CD4-positive, alpha-beta T cell treated with Interleukin-6 at 100 ng/mL for 8 hours (primary cell): ENCODE data around the gene TEX2.
A peak's percentile ranks its signal among the peaks of the same experiment; 100 is the strongest.
"Not testable (repeated sequence)": the region's sequence is repeated elsewhere in the genome, so short reads cannot be mapped to it uniquely, and the experiment has no call there.

Experiments used
- DNase-seq: peaks from one replicate; pipeline ENCODE4 v3.0.0-alpha.2; 2020; ENCODE audit warnings: mixed read lengths, low spot score

Gene TEX2

GRCh38 chr17:64240261-64240740 is 22.8 kb downstream of the TEX2 start:
- DNase-seq, result no peak

- DNase-seq, result not testable (repeated sequence)
Observed at GRCh38 chr17:64238449-64238848, 24.6 kb downstream of the TEX2 start.

DNA sequence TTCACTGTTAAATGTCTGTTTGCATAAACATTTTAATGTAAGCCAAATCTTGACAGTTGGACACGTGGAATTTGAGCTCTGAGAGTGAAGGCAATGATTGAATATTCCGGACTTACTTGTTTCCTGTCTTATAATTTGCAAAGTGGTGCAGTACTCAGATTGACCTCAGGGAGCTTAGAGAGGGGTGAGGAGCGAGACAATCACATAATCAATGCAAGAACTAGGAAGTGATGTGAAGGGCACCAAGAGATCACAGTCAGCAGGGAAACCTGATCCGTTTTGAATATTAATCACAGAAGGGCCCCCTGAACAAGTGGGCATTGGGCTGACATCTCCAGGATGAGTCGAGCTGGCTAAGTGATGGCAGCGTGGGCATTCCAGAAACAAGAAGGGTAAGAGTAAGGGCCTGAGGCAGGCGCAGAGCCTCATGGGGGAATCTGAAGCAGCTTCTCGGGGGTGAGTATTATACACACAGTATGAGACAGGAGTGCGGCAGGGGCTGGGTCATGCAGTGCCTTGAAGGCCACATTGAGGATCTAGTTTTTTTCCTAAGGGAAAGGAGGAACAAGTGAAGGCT is 26.1 kb downstream of the TEX2 start:
- no peak for DNase-seq

DNA sequence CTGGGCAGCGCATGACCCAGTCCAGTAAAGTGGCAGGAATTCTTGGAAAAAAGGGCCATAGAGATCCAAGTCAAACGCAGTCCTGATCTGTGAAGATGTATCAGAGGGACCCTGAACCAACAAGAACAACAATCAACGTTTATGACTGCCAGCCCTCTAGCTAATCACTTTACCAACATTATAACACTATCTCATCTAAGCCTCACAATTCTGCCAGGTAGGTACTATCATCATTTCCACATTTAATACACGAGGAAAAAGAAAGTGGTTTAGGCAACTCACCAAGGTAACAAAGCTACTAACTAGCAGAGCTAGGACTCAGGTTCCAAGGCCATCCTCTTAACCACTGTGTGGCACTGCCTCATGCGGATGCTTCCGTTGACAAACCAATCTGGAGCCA is 28.1 kb downstream of the TEX2 start:
- DNase-seq, result no peak

DNA sequence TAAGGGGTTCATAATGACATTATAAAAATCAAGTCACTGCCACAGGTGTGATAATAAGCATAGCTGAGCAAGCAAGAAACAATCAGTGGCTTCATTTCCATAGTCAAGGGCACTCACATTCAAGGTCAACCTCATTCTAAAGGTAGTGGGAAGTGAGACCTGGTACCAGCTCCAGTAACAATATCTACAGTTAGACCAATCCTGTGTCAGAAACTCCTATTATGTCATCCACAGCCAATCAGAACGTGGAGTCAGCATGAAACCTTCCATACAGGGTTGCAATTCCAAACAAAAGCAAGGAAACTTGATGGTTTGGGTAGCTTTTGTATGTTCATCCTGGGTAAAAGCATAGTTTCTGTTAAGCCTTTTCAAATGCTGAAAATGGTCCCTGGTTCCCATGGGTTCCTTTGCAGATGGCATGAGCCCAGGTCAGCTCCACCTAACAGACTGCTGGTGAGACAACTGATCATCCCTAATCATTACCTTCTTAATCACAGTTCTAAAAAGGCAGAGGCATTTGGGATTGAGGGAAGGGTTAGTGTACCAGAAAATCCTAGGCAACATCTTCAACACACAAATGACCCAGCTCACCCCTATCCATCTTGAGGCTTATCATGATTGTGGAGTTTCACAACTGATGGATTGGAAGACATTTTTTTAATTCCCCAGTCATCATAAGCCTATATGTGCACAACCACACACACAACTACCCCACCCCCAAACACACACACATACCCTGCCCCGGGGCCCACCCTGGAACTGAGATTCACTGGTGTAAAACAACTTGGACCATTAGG is 30.4 kb downstream of the TEX2 start:
- DNase-seq, result no peak

DNA sequence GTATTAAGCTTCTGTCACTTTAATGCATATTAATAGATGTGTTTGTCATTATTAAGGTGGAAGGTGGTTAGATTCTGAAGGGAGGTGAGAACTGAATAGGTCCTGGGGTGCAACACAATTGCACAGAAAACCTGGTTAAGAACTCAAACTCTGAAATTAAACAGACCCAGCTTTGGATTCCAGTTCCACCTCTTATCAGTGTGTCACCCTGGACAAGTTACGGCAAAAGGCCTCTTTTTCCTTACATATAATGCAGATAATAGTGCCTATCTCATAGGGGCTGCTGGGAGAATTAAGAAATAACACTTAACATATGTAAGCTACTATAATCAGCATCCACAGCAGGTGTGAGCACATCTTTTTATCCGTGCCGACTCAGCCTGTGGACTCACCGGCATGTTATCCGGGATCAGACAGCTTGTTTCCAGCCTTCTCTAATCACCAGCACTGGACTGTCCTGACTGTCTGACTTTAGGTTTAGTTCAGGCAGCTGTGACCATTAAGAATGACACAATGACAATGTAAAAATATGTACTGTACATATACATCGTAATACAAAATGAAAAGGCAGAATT is 31.4 kb downstream of the TEX2 start:
- no peak for DNase-seq

DNA sequence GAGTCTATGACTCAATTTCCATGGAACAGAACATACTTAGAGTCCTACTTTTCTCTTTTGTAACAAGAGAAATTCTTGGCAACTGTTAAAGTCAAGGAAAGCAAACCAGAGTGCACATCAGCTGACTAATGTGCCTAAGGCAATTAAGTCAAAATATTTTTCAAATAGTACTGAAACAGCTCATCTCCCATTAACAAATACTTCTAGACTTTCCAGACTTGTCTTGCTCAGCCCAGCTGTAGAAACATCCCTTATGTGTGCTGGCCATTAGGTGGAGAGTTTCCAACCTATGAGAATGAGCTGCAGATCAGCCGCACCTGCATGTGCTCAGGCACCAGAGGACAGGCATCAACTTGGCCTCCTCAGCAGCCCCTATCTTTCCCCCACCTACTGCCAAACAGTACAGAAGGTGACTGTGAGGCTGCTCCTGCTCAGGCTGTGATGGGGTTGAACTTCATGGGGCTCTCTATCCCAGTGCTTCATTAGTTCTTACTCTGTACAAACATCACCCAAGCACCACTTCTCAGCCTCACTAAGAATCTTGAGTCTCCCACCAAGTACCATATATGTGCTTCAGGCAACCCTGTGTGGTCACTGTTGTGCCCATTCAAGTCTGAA is 32.2 kb downstream of the TEX2 start:
- no peak for DNase-seq

DNA sequence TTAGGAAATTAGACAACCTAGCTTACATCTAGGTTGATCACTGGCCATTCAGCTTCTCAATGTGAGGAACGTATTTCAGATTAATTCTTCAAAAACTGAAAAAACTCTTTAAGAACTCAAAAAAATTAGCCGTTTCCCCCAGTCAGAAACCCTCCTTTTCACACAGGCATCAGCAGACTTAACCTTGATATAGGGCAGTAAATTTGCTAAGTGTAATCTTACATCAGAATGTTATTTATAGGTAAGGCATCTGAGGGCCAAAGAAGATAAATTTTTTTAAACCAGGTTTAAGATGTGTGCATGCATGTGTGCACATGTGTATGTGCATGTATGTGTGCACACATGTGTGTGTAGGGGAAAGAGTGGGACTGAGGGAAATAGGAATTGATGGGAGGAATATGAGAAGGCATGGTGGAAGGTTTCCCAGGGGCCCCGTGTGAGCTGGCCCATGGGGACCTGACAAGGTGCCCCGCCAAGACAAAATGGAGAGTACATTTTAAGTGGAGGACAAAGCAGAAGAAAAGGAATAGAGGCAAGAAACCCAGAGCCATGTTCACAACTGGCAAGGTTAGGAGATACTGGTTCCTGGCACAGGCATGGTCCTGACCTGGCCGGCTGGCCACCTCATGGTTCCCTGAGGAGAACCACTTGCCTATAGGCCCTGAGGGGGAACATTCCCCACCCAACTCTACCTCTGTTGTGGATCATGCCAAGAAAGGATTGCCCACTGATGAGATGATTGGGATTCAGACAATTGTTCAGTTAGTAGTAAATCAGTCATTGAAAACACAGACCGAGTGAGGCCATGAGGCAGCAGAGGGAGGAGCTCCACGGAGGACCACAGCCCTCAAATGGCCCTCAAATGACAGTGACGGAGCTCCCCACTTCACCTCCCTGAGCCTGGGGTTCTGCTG is 33.0 kb downstream of the TEX2 start:
- DNase-seq, result no peak

DNA sequence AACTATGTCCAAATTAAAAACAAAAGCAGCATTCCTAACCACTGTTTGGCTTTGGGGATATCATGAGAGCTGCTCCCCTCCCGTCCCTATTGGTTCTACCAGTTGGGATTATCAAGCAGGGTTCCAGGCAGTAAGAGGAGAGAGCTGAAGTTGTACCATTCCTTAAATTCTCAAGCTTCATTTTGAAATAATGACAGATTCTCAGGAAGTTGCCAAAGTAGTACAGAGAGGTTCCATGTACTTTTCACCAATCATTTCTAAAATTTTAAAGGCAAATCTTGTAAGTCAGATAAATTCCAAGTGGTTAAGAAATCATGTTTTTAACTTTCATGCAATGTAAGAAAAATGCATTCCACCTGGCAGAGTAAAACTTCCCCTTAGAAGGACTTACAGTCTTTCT is 36.9 kb downstream of the TEX2 start:
- DNase-seq, result no peak

GRCh38 chr17:64225410-64225809 is 37.6 kb downstream of the TEX2 start:
- no peak for DNase-seq

DNA sequence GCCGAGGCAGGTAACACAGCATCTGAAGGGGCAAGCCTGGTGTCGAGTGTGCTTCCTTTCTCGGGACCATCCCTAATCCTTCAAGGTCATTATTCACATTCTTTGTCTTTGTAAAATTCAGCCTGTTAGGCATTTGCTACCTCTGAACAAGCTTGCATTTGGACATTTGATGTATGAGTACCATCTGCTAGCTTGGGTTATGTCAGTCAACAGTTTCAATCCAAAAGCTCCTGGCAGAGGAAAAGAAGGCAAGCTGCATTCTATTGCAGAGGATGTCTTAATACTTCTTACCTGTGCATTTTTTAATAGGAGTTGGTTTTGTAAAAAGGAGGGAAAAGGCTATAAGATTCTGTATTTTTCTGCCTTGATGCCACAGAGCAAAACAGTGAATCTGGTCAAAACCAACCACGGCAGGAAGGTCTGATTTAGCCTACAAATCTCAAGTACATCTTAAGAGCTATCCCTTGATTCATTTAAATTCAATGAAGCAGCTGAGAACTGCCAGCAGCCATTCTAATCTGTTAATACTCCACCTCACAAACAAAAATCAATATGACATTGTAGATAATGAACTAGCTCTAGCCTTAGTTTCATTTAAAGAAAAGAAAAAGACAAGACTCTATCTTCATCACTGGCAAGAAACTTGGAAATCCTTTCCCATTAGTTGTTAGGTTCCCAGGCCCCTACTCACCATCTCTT is 39.0 kb downstream of the TEX2 start:
- no peak for DNase-seq

DNA sequence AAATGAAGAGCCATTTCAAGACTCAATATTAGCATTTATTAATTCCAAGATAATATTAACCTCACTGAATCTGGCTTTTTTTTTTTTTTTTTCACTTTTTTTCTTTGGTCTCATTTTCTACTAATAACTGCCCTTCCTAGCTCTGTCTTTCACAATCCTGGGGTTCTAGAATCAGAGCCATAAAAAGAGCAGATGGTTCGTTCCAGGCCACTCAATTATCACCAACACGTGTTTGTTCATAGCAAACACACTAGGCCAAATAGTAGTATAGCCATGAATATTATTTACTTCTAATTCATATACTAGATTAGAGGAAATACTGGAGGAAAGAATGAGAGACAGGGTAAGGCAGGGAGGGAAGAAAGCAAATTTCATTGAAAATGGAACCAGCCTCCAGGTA is 39.8 kb downstream of the TEX2 start:
- DNase-seq, result no peak

- DNase-seq, result no peak
Observed at GRCh38 chr17:64221679-64222078, 41.4 kb downstream of the TEX2 start.

DNA sequence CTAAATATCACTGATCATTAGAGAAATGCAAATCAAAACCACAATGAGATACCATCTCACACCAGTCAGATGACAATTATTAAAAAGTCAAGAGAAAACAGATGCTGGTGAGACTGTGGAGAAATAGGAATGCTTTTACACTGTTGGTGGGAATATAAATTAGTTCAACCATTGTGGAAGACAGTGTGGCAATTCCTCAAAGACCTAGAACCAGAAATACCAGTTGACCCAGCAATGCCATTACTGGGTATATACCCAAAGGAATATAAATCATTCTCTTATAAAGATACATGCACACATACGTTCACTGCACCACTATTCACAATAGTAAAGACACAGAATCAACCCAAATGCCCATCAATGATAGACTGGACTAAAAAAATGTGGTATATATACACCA is 42.5 kb downstream of the TEX2 start:
- DNase-seq, result not testable (repeated sequence)

DNA sequence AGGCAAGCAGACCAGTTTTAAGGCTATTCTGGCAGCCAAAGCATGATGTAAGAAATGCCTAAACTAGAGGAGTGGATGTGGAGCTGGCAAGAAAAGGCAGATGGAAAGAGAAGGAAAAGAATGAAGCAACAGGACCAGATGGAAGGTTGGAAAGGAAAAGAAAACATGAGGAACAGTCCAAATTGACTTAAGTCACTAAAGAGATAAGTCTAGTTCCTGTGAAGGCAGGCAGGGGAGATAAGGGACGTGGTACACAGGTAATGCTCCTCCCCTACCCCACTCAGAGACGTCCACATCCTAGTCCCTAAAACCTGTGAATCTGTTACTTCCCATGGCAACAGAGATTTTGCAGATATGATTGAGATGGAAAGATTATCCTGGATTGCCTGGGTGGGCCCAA is 43.5 kb downstream of the TEX2 start:
- no peak for DNase-seq

GRCh38 chr17:64218066-64218465 is 45.0 kb downstream of the TEX2 start:
- peak; percentile 29 for DNase-seq

DNA sequence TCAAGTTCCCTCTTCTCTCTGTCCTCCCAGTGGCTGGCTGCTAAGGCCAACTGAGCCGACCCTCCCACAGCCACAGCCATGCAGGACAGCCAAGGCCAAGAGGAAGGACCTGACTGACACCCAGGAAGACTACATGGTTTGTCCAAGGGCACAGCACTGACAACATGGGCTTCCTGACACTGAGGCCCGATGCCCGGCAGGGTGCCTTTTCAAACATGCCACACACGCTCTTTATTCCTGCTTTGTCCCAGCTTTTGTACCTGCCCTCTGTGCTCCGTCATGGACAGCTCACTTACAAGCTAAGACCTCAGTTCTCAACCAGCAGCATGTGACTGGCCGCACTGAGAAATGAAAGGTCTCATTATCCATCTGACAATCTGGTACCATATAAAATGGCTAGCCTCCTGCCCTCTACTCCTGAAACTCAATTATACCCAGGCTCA is 45.8 kb downstream of the TEX2 start:
- no peak for DNase-seq

- no peak for DNase-seq
Observed at GRCh38 chr17:64216338-64217248, 46.5 kb downstream of the TEX2 start.

DNA sequence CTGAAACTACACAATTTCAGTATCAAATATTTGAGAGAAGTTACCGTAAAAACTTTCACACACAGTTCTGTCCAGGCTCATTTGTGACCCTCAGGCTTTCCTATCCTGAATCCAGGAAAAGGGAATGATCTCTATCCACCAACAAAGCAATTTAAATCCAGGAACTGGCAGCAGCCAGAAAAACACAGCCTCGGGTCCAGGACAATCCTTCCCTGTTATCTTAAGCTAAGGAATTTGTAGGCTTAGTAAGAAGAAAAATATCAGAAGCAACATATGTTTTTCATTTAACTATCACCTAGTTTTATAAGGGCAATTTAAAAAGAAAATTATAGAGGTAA is 47.1 kb downstream of the TEX2 start:
- no peak for DNase-seq

GRCh38 chr17:64214950-64215349 is 48.1 kb downstream of the TEX2 start:
- no peak for DNase-seq
